GM19438 (cell line): ENCODE measurements around the gene EFNA3.

Source experiments
- ATAC-seq: cut with Tn5 transposase; IDR thresholded peaks from one replicate; pipeline ENCODE4 v1.9.1; 2021; ENCODE audit warnings: low read depth; ENCODE audit not compliant: unreplicated experiment

Gene EFNA3

GRCh38 chr1:155082301-155083051, 3.8 kb downstream of the EFNA3 start:
- no peak for ATAC-seq

GRCh38 chr1:155083052-155083541, 4.5 kb downstream of the EFNA3 start:
- ATAC-seq = no peak

GRCh38 chr1:155083865-155084721, 5.5 kb downstream of the EFNA3 start:
- ATAC-seq = no peak

GRCh38 chr1:155084722-155085503, 6.3 kb downstream of the EFNA3 start:
- peak; percentile 71 for ATAC-seq

- ATAC-seq = no peak
These were observed 7.0 kb downstream of the EFNA3 start for GRCh38 chr1:155085504-155086127.

GRCh38 chr1:155086128-155086741, 7.6 kb downstream of the EFNA3 start:
- no peak for ATAC-seq

- no peak for ATAC-seq
These were observed 8.4 kb downstream of the EFNA3 start for GRCh38 chr1:155086856-155087535.

- ATAC-seq = no peak
These were observed 12.7 kb downstream of the EFNA3 start for GRCh38 chr1:155091071-155092051.

GRCh38 chr1:155092131-155092530, 13.5 kb downstream of the EFNA3 start:
- no peak for ATAC-seq

- no peak for ATAC-seq
These were observed 14.0 kb downstream of the EFNA3 start for GRCh38 chr1:155092641-155093040.

GRCh38 chr1:155093911-155094621, 15.4 kb downstream of the EFNA3 start:
- no peak for ATAC-seq

- ATAC-seq = no peak
These were observed 15.9 kb downstream of the EFNA3 start for GRCh38 chr1:155094622-155094948.

- no peak for ATAC-seq
These were observed 20.7 kb downstream of the EFNA3 start for GRCh38 chr1:155099331-155099730.

- ATAC-seq = no peak
These were observed 24.7 kb downstream of the EFNA3 start for GRCh38 chr1:155103325-155103724.

- ATAC-seq = no peak
These were observed 26.2 kb downstream of the EFNA3 start for GRCh38 chr1:155104605-155105534.

- ATAC-seq = no peak
These were observed 27.0 kb downstream of the EFNA3 start for GRCh38 chr1:155105604-155106011.

- ATAC-seq = no peak
These were observed 28.2 kb downstream of the EFNA3 start for GRCh38 chr1:155106862-155107261.
